Measurements from ENCODE around the gene GABBR2. TPM values are rescaled to one million over a fixed set of nuclear protein-coding genes. Genes with fewer than 3 reads are reported as not detected.

GABBR2 gene
- total and polyA plus RNA-seq, 2 experiments from 2014 or later = 0.89 to 1.3 TPM

DNA sequence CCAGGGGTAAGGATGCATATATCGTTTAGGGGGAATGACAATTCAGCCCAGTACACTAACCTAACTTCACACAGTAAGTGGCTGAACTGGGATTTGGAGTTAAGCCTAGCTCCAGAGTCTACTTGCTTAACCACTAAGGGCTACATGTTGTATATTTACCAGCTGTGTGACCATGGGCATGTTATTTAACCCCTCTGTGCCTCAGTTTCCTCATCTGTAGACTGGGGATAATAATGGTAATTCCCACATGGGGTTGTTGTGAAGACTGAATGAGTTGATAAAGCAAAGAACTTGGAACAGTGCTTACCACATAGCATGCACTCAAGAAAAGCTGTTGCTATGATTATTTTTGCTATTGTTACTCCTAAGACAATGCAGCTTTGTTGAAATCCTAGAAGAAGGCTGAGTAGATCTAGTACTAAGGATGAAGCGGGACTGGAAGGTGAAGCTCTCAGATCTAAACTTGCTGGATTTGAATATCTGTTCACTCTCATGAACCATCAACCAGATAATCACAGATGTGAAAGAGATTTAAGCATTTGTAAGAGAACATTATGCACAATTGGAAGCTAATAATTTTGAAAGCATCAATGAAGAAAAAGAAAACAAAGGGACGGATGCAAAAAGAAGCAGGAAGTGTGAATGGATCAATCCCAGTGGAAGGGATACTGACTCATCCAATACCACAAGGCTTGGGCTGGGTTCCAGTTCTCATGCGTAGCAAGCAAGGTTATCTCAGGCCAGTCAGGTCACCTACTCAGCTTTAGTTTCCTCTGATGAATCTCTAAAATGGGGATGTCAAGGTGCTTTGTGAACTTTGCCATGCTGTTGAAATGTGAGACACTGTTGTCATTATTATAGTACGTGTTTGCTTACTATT, 374.8 kb downstream of the GABBR2 start:
- Mint-ChIP-seq H3K27ac (no peak overlapping the region), H3K9me3 (no peaks in the 10 kb centered on the region), H3K4me3 (no peak overlapping the region), H3K36me3 (ENCODE audit: low read depth) (no peaks in the 10 kb centered on the region), H3K4me1 (no peaks in the 10 kb centered on the region), H3K27me3 (ENCODE audit: insufficient read depth, low read depth, poor library complexity) (no peaks in the 10 kb centered on the region)
- H3F3A ChIP-seq (replicated peaks; ENCODE audit: low read depth) = no peaks in the 10 kb centered on the region
- peak overlapping the region; percentile 28; the same call in 1 of the 2 replicates for H2AFZ ChIP-seq
- H3K4me3 ChIP-seq = no peak overlapping the region
- no peaks in the 10 kb centered on the region for H3K4me1 ChIP-seq (ENCODE audit: insufficient read depth)
- H4K20me1 ChIP-seq (replicated peaks; ENCODE audit: insufficient read depth) = no peaks in the 10 kb centered on the region
- no peaks in the 10 kb centered on the region for H3K27me3 ChIP-seq (ENCODE audit: insufficient read depth)
- no peaks in the 10 kb centered on the region for H3K9me2 ChIP-seq (ENCODE audit: insufficient read depth)
- no peaks in the 10 kb centered on the region for H3K79me2 ChIP-seq (replicated peaks; ENCODE audit: insufficient read depth)
- TF ChIP-seq, protein P1, sequence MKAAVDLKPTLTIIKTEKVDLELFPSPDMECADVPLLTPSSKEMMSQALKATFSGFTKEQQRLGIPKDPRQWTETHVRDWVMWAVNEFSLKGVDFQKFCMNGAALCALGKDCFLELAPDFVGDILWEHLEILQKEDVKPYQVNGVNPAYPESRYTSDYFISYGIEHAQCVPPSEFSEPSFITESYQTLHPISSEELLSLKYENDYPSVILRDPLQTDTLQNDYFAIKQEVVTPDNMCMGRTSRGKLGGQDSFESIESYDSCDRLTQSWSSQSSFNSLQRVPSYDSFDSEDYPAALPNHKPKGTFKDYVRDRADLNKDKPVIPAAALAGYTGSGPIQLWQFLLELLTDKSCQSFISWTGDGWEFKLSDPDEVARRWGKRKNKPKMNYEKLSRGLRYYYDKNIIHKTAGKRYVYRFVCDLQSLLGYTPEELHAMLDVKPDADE (IDR thresholded peaks at IDR 0.05) = no peak
- TF ChIP-seq CREB1 (CRISPR knock-in tag; IDR thresholded peaks at IDR 0.05; ENCODE audit: low read depth) (no peak), EZH2phosphoT487 (IDR thresholded peaks at IDR 0.05; ENCODE audit: unreplicated experiment) (no peak), ZNF331 (CRISPR knock-in tag; IDR thresholded peaks at IDR 0.05; ENCODE audit: low read depth) (no peak), ZNF114 (CRISPR knock-in tag; IDR thresholded peaks at IDR 0.05) (no peak), NANOG (IDR thresholded peaks at IDR 0.05; ENCODE audit: borderline replicate concordance) (no peak), EZH2 (IDR thresholded peaks at IDR 0.05; ENCODE audit: low read depth, unreplicated experiment) (no peak), JUNB (IDR thresholded peaks at IDR 0.05; ENCODE audit: unreplicated experiment) (no peak), POLR2AphosphoS5 (IDR thresholded peaks at IDR 0.05; ENCODE audit: low read depth) (no peak), STAT1 (IDR thresholded peaks at IDR 0.05; ENCODE audit: unreplicated experiment) (no peak)
- TF ChIP-seq, protein P2, sequence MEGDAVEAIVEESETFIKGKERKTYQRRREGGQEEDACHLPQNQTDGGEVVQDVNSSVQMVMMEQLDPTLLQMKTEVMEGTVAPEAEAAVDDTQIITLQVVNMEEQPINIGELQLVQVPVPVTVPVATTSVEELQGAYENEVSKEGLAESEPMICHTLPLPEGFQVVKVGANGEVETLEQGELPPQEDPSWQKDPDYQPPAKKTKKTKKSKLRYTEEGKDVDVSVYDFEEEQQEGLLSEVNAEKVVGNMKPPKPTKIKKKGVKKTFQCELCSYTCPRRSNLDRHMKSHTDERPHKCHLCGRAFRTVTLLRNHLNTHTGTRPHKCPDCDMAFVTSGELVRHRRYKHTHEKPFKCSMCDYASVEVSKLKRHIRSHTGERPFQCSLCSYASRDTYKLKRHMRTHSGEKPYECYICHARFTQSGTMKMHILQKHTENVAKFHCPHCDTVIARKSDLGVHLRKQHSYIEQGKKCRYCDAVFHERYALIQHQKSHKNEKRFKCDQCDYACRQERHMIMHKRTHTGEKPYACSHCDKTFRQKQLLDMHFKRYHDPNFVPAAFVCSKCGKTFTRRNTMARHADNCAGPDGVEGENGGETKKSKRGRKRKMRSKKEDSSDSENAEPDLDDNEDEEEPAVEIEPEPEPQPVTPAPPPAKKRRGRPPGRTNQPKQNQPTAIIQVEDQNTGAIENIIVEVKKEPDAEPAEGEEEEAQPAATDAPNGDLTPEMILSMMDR (conservative IDR thresholded peaks at IDR 0.05; ENCODE audit: low read depth in 2 of 2) = no peak
- TF ChIP-seq, protein P3, sequence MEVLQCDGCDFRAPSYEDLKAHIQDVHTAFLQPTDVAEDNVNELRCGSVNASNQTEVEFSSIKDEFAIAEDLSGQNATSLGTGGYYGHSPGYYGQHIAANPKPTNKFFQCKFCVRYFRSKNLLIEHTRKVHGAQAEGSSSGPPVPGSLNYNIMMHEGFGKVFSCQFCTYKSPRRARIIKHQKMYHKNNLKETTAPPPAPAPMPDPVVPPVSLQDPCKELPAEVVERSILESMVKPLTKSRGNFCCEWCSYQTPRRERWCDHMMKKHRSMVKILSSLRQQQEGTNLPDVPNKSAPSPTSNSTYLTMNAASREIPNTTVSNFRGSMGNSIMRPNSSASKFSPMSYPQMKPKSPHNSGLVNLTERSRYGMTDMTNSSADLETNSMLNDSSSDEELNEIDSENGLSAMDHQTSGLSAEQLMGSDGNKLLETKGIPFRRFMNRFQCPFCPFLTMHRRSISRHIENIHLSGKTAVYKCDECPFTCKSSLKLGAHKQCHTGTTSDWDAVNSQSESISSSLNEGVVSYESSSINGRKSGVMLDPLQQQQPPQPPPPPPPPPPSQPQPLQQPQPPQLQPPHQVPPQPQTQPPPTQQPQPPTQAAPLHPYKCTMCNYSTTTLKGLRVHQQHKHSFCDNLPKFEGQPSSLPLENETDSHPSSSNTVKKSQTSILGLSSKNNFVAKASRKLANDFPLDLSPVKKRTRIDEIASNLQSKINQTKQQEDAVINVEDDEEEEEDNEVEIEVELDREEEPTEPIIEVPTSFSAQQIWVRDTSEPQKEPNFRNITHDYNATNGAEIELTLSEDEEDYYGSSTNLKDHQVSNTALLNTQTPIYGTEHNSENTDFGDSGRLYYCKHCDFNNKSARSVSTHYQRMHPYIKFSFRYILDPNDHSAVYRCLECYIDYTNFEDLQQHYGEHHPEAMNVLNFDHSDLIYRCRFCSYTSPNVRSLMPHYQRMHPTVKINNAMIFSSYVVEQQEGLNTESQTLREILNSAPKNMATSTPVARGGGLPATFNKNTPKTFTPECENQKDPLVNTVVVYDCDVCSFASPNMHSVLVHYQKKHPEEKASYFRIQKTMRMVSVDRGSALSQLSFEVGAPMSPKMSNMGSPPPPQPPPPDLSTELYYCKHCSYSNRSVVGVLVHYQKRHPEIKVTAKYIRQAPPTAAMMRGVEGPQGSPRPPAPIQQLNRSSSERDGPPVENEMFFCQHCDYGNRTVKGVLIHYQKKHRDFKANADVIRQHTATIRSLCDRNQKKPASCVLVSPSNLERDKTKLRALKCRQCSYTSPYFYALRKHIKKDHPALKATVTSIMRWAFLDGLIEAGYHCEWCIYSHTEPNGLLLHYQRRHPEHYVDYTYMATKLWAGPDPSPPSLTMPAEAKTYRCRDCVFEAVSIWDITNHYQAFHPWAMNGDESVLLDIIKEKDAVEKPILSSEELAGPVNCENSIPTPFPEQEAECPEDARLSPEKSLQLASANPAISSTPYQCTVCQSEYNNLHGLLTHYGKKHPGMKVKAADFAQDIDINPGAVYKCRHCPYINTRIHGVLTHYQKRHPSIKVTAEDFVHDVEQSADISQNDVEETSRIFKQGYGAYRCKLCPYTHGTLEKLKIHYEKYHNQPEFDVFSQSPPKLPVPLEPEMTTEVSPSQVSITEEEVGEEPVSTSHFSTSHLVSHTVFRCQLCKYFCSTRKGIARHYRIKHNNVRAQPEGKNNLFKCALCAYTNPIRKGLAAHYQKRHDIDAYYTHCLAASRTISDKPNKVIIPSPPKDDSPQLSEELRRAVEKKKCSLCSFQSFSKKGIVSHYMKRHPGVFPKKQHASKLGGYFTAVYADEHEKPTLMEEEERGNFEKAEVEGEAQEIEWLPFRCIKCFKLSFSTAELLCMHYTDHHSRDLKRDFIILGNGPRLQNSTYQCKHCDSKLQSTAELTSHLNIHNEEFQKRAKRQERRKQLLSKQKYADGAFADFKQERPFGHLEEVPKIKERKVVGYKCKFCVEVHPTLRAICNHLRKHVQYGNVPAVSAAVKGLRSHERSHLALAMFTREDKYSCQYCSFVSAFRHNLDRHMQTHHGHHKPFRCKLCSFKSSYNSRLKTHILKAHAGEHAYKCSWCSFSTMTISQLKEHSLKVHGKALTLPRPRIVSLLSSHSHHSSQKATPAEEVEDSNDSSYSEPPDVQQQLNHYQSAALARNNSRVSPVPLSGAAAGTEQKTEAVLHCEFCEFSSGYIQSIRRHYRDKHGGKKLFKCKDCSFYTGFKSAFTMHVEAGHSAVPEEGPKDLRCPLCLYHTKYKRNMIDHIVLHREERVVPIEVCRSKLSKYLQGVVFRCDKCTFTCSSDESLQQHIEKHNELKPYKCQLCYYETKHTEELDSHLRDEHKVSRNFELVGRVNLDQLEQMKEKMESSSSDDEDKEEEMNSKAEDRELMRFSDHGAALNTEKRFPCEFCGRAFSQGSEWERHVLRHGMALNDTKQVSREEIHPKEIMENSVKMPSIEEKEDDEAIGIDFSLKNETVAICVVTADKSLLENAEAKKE (CRISPR knock-in tag; IDR thresholded peaks at IDR 0.05) = no peak
- TF ChIP-seq, protein P4, sequence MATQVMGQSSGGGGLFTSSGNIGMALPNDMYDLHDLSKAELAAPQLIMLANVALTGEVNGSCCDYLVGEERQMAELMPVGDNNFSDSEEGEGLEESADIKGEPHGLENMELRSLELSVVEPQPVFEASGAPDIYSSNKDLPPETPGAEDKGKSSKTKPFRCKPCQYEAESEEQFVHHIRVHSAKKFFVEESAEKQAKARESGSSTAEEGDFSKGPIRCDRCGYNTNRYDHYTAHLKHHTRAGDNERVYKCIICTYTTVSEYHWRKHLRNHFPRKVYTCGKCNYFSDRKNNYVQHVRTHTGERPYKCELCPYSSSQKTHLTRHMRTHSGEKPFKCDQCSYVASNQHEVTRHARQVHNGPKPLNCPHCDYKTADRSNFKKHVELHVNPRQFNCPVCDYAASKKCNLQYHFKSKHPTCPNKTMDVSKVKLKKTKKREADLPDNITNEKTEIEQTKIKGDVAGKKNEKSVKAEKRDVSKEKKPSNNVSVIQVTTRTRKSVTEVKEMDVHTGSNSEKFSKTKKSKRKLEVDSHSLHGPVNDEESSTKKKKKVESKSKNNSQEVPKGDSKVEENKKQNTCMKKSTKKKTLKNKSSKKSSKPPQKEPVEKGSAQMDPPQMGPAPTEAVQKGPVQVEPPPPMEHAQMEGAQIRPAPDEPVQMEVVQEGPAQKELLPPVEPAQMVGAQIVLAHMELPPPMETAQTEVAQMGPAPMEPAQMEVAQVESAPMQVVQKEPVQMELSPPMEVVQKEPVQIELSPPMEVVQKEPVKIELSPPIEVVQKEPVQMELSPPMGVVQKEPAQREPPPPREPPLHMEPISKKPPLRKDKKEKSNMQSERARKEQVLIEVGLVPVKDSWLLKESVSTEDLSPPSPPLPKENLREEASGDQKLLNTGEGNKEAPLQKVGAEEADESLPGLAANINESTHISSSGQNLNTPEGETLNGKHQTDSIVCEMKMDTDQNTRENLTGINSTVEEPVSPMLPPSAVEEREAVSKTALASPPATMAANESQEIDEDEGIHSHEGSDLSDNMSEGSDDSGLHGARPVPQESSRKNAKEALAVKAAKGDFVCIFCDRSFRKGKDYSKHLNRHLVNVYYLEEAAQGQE (IDR thresholded peaks at IDR 0.05; ENCODE audit: unreplicated experiment) = no peak
- DNase-seq (ENCODE audit: low spot score) (no peak), ATAC-seq (no peak)
- no peaks in the 10 kb centered on the region for H3K36me3 ChIP-seq (ENCODE audit: insufficient read depth)
- H3K27ac ChIP-seq (ENCODE audit: low read depth) = no peak overlapping the region
- no peak overlapping the region for H3K4me2 ChIP-seq

Data from GM23338 (cell line).